ENCODE results near the gene MESP1. TPM values are rescaled to one million over a fixed set of nuclear protein-coding genes. Genes with fewer than 3 reads are reported as not detected.

MESP1 gene
- total and polyA plus RNA-seq, 10 donors = 0.19 to 1.2 (median 0.61) TPM

DNA sequence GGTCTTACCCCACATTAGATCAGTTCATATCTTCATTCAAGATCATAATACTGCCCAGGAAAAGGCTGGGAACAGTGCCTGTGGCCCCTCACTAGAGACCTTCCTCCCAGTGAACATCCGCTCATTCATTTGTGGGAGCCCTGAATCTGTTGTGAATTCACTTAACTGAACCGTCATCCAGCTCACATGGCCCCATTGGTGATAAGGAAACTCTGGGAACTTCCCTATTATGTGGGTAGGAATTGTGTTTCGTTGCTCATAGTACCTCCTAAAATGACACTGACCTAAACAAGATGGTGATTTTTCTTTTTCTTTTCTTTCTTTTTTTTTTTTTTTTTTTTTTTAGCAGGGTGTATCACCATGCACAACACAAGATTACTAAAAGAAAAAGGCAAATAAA is 18.3 kb upstream of the MESP1 start:
- H3K9me3 ChIP-seq = no peaks in the 10 kb centered on the region
- H3K4me1 ChIP-seq = no peaks in the 10 kb centered on the region
- DNase-seq = no peak
- H3K27ac ChIP-seq = no peak overlapping the region
- intact Hi-C loops (cut with DNase I; ENCODE audit: low total_unique reads) = loop anchor here (10.0 kb wide), 1 partner anchor 315 kb away; no protein-coding TSS in a partner anchor
- 67 to 87% (median 82%) methylated on average over 3 of the region's 3 CpGs for WGBS, 5 donors
- no peaks in the 10 kb centered on the region for H3K36me3 ChIP-seq
- no peak overlapping the region for H3K4me3 ChIP-seq
- TF ChIP-seq, protein P1, sequence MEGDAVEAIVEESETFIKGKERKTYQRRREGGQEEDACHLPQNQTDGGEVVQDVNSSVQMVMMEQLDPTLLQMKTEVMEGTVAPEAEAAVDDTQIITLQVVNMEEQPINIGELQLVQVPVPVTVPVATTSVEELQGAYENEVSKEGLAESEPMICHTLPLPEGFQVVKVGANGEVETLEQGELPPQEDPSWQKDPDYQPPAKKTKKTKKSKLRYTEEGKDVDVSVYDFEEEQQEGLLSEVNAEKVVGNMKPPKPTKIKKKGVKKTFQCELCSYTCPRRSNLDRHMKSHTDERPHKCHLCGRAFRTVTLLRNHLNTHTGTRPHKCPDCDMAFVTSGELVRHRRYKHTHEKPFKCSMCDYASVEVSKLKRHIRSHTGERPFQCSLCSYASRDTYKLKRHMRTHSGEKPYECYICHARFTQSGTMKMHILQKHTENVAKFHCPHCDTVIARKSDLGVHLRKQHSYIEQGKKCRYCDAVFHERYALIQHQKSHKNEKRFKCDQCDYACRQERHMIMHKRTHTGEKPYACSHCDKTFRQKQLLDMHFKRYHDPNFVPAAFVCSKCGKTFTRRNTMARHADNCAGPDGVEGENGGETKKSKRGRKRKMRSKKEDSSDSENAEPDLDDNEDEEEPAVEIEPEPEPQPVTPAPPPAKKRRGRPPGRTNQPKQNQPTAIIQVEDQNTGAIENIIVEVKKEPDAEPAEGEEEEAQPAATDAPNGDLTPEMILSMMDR (IDR thresholded peaks at IDR 0.05 in 8 of 11, conservative IDR thresholded peaks at IDR 0.05 in 3 of 11) = no peak
- TF ChIP-seq POLR2AphosphoS5 (IDR thresholded peaks at IDR 0.05) = no peak
- TF ChIP-seq POLR2A (IDR thresholded peaks at IDR 0.05) = no peak
- H3K27me3 ChIP-seq (replicated peaks in 1 of 7) = no peaks in the 10 kb centered on the region

GRCh38 chr15:89768071-89768500 is 17.0 kb upstream of the MESP1 start:
- no peak for TF ChIP-seq POLR2AphosphoS5 (IDR thresholded peaks at IDR 0.05)
- no peak for TF ChIP-seq POLR2A (IDR thresholded peaks at IDR 0.05)
- TF ChIP-seq, protein P1 (IDR thresholded peaks at IDR 0.05 in 8 of 11, conservative IDR thresholded peaks at IDR 0.05 in 3 of 11) = no peak
- no peaks in the 10 kb centered on the region for H3K9me3 ChIP-seq
- DNase-seq = no peak
- H3K27me3 ChIP-seq (replicated peaks in 1 of 7) = no peaks in the 10 kb centered on the region
- H3K4me1 ChIP-seq = no peaks in the 10 kb centered on the region
- 79 to 84% (median 83%) methylated on average over 4 to 7 of the region's 7 CpGs for WGBS, 5 donors
- intact Hi-C loops (cut with DNase I; ENCODE audit: low total_unique reads) = loop anchor here (10.0 kb wide), 1 partner anchor 317 kb away; no protein-coding TSS in a partner anchor
- no peak overlapping the region for H3K27ac ChIP-seq
- no peaks in the 10 kb centered on the region for H3K36me3 ChIP-seq
- no peak overlapping the region for H3K4me3 ChIP-seq

GRCh38 chr15:89767411-89767915 is 16.4 kb upstream of the MESP1 start:
- Histone ChIP-seq H3K9me3 (no peaks in the 10 kb centered on the region), H3K4me3 (no peak overlapping the region), H3K4me1 (no peaks in the 10 kb centered on the region), H3K36me3 (no peaks in the 10 kb centered on the region), H3K27me3 (replicated peaks in 1 of 7) (no peaks in the 10 kb centered on the region), H3K27ac (no peak overlapping the region)
- intact Hi-C loops (cut with DNase I; ENCODE audit: low total_unique reads) = loop anchor here (10.0 kb wide), 1 partner anchor 317 kb away; no protein-coding TSS in a partner anchor
- WGBS, 5 donors = 48 to 80% (median 71%) methylated on average over 5 to 8 of the region's 8 CpGs
- no peak for TF ChIP-seq POLR2AphosphoS5 (IDR thresholded peaks at IDR 0.05)
- TF ChIP-seq, protein P1 (IDR thresholded peaks at IDR 0.05 in 8 of 11, conservative IDR thresholded peaks at IDR 0.05 in 3 of 11) = no peak
- TF ChIP-seq POLR2A (IDR thresholded peaks at IDR 0.05) = no peak
- DNase-seq = peak; percentile 47

DNA sequence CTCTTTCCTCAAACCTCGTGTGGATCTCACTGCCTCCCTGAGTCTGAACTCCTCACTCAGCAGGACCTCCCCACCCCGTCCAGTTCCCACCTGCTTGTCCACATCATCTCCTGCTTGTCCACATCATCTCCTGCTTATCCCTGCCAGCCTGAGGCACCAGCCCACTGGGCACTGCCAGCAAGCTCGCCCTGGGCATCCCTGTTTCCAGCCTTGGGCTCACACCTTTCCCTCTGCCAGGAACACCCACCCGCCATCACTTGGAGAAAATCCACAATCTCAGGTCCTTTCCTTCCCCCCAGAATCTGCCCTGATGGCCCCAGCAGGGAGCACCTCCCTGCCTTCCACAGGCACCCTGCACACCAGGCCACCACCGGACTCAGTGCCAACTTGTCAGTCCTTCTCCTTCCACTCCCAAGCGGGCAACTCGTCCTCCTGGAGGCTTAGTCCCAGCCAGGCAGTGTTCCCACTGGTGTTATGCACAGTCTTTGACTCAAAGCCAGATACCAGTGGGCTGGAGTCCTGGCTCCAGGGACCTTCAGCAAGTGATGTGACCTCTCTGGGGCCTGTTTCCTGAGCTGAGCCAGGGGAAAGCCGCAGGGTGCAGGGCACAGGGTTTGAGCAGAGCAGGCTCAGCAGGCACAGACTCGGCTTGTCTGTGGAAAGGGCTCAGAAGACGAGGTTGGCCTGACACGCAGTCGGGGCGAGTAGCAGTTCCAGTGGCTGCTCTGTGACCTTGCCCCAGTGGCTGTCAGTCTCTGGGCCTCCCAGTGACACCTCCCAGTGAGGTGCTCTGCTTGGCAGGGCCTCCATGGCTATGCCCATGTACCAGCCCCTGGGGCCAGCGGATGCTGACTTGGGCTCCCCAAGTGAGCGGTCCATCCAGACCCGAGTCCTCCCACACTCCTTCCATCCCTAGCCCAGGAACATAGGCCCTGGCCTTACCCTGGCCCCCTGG is 15.6 kb upstream of the MESP1 start:
- 79 to 86% (median 84%) methylated on average over 13 to 16 of the region's 16 CpGs for WGBS, 5 donors
- TF ChIP-seq POLR2A (IDR thresholded peaks at IDR 0.05) = no peak
- no peak for TF ChIP-seq POLR2AphosphoS5 (IDR thresholded peaks at IDR 0.05)
- TF ChIP-seq, protein P1 (IDR thresholded peaks at IDR 0.05 in 8 of 11, conservative IDR thresholded peaks at IDR 0.05 in 3 of 11) = no peak
- no peaks in the 10 kb centered on the region for H3K4me1 ChIP-seq
- no peak for DNase-seq
- no peak overlapping the region for H3K4me3 ChIP-seq
- H3K36me3 ChIP-seq = no peaks in the 10 kb centered on the region
- intact Hi-C loops (cut with DNase I; ENCODE audit: low total_unique reads) = loop anchor here (10.0 kb wide), 1 partner anchor 318 kb away; no protein-coding TSS in a partner anchor
- no peaks in the 10 kb centered on the region for H3K9me3 ChIP-seq
- H3K27me3 ChIP-seq (replicated peaks in 1 of 7) = no peaks in the 10 kb centered on the region
- H3K27ac ChIP-seq = no peak overlapping the region

Measured in spleen (tissue), 11 donors.